Adrenal gland (tissue), 5 donors: ENCODE data around the gene MCU.

Experiments
- POLR2A ChIP-seq, 2 donors: fragments of 450-650 bp; IDR thresholded peaks; one replicate each; pipeline ENCODE4 v1.6.1; 2017; ENCODE audit warnings: antibody characterized with exemption in 2 of 2, mild to moderate bottlenecking in 2 of 2, moderate library complexity in 1 of 2
- TF ChIP-seq, protein P1 (sequence below), 6 experiments: fragments of 450-650 bp in 4 of 6; fragments of 200-600 bp in 2 of 6; sonication (generic) in 1 of 6; IDR thresholded peaks; 1 replicate in 5 of 6; 2 replicates in 1 of 6; pipeline versions ENCODE4 v1.5.1 to v1.8.0; 2016 to 2021; ENCODE audit warnings: antibody characterized with exemption in 6 of 6, mild to moderate bottlenecking in 2 of 6, moderate library complexity in 1 of 6
- donor health status: DM: no; HTN: no; CAD: no.

- TF ChIP-seq, protein P1, sequence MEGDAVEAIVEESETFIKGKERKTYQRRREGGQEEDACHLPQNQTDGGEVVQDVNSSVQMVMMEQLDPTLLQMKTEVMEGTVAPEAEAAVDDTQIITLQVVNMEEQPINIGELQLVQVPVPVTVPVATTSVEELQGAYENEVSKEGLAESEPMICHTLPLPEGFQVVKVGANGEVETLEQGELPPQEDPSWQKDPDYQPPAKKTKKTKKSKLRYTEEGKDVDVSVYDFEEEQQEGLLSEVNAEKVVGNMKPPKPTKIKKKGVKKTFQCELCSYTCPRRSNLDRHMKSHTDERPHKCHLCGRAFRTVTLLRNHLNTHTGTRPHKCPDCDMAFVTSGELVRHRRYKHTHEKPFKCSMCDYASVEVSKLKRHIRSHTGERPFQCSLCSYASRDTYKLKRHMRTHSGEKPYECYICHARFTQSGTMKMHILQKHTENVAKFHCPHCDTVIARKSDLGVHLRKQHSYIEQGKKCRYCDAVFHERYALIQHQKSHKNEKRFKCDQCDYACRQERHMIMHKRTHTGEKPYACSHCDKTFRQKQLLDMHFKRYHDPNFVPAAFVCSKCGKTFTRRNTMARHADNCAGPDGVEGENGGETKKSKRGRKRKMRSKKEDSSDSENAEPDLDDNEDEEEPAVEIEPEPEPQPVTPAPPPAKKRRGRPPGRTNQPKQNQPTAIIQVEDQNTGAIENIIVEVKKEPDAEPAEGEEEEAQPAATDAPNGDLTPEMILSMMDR (IDR thresholded peaks at IDR 0.05), result no peak
- no peak for TF ChIP-seq POLR2A (IDR thresholded peaks at IDR 0.05)
Measured at GRCh38 chr10:72855790-72856189, 163.8 kb downstream of the MCU start.
